Activated CD8-positive, alpha-beta memory T cell treated with anti-CD3 and anti-CD28 coated beads for 24 hours (primary cell): ENCODE data around the gene PER1.

Experiments
- DNase-seq: peaks from one replicate; pipeline ENCODE4 v3.0.0-alpha.2; 2020

Gene PER1, protein sequence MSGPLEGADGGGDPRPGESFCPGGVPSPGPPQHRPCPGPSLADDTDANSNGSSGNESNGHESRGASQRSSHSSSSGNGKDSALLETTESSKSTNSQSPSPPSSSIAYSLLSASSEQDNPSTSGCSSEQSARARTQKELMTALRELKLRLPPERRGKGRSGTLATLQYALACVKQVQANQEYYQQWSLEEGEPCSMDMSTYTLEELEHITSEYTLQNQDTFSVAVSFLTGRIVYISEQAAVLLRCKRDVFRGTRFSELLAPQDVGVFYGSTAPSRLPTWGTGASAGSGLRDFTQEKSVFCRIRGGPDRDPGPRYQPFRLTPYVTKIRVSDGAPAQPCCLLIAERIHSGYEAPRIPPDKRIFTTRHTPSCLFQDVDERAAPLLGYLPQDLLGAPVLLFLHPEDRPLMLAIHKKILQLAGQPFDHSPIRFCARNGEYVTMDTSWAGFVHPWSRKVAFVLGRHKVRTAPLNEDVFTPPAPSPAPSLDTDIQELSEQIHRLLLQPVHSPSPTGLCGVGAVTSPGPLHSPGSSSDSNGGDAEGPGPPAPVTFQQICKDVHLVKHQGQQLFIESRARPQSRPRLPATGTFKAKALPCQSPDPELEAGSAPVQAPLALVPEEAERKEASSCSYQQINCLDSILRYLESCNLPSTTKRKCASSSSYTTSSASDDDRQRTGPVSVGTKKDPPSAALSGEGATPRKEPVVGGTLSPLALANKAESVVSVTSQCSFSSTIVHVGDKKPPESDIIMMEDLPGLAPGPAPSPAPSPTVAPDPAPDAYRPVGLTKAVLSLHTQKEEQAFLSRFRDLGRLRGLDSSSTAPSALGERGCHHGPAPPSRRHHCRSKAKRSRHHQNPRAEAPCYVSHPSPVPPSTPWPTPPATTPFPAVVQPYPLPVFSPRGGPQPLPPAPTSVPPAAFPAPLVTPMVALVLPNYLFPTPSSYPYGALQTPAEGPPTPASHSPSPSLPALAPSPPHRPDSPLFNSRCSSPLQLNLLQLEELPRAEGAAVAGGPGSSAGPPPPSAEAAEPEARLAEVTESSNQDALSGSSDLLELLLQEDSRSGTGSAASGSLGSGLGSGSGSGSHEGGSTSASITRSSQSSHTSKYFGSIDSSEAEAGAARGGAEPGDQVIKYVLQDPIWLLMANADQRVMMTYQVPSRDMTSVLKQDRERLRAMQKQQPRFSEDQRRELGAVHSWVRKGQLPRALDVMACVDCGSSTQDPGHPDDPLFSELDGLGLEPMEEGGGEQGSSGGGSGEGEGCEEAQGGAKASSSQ (N-terminal part only)

DNA sequence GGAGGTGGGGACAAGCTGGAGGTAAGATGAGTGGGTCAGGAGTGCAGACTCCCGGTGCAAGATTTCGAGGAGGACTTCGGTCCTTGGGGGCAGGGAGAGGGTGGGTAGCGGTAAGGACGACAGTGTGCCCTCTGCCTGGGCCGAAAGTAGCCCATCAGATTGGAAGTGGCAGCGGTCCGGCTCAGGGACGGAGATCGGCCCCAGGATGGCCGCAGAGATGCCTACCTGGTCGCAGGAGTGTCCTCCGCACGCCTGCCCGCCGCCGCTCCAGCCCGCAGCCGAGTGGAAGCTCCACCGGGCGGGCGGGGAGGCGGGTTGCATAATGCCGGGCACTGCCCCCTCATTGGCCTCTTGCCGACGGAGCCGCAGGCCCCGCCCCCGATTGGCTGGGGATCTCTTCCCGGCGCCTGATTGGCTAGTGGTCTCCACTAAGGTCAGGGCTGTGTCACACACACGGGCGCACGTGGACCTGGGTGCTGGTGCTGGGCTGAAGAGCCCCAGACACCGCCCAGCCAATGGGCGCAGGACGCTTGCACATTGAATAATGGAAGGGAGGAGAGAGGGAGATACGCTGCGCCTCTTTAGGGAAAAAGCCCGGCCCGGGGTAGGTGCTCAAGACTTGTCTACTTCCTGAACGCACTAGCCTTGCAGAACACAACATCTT lies at the start of gene PER1:
PER1 (minus strand) TSS at position 293 of the 664 bp plus-strand sequence. CDS start 1,698 bp downstream, outside the sequence.
- DNase-seq: peak; percentile 91

- DNase-seq: peak; percentile 72
Measured at GRCh38 chr17:8192070-8192815, 40.0 kb upstream of the PER1 start.

GRCh38 chr17:8190506-8190905 lies 38.3 kb upstream of the PER1 start:
- no peak for DNase-seq

- DNase-seq: peak; percentile 93
Measured at GRCh38 chr17:8189711-8190477, 37.7 kb upstream of the PER1 start, which contains the start of gene BORCS6. Gene BORCS6, minus strand, starts transcription at chr17:8190180. Its CDS starts 40 bp downstream, at chr17:8190140.

GRCh38 chr17:8189041-8189710 lies 37.0 kb upstream of the PER1 start:
- DNase-seq: peak; percentile 69

GRCh38 chr17:8188263-8188839 lies 36.1 kb upstream of the PER1 start:
- DNase-seq: peak; percentile 66

GRCh38 chr17:8187517-8188262 lies 35.5 kb upstream of the PER1 start:
- peak; percentile 99 for DNase-seq

DNA sequence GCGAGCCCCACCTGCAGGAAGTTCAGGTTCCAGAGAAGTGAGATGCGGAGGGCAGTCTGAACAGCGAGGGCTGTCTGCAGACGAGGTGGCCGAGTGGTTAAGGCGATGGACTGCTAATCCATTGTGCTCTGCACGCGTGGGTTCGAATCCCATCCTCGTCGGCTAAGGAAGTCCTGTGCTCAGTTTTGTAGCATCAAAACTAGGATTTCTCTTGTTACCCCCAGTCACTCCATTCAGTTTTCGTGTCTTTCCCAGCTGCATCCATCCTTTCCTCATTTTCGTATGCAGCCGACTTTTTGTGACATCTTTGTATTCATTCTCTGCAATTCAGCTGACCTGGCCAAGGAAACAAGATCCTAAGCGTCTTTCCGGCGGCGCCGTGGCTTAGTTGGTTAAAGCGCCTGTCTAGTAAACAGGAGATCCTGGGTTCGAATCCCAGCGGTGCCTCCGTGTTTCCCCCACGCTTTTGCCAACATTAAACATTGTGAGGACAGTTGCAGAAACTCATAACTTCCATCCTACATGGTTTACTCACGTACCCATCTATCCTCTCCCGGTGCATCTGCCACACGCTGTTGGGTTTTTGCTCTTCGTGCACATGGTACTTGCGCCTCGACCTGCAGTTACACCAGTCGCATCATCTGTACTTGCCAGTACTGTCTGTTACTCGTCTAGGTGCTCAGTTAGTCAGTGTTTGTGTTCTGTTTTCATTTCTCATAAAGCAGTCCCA lies 34.7 kb upstream of the PER1 start:
- peak; percentile 100 for DNase-seq

- DNase-seq: no peak
Measured at GRCh38 chr17:8186446-8186786, 34.2 kb upstream of the PER1 start.

- DNase-seq: peak; percentile 100
Measured at GRCh38 chr17:8185582-8186445, 33.6 kb upstream of the PER1 start.

DNA sequence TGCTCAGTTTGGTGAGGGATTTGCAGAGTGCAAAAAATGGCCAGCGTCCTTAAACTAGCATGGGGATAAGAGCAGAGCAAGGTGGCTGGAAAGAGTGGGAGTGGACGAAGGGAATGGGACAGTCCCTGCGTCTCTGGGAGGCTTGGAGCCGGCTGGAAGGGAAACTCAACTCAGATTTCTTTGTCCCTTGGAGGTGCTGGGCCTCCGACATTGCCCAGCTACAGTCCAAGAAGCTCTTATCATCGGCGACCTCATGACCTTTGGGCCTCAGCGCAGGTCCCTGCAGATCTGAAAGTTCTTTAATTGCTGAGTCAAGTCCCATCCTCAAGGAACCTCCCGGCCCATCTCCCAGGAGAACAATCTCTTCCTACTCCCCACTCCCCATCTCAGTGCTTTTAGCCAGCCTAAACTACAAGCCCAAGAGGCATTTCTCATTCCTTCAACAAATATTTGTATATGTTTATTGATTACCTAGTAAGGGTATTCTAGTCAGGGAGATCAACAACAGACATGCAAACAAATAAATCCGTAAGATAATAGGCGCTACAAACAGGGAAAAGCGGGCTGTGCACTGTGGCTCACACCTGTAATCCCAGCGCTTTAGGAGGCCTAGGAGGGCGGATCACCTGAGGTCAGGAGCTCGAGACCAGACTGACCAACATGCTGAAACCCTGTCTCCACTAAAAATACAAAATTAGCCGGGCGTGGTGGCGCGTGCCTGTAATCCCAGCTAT lies 25.0 kb upstream of the PER1 start:
- no peak for DNase-seq

GRCh38 chr17:8176197-8176940 lies 24.2 kb upstream of the PER1 start, which contains the start of gene TMEM107:
Gene TMEM107, minus strand, starts transcription at chr17:8176380. Its CDS starts 94 bp downstream, at chr17:8176286.
- peak; percentile 91 for DNase-seq

DNA sequence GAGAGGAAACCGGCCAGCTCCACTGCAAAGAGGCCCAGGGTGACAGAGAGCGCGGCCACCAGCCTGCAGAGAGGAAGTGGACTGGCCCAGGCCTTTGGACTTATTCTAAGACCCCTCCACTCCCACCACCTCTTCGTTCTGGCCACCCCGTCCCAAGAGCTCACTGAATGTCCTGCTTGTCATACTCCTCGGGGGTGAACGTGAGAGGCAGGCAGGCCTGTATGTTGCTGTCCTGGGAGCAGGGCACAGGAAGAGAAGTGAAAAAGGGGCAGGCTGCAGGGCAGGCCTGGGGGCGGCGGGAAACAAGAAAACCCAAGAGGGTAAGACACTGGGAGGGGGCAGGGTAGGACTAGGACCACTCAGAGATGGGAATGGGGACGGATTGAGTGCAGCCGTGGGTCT lies 23.6 kb upstream of the PER1 start:
- no peak for DNase-seq

DNA sequence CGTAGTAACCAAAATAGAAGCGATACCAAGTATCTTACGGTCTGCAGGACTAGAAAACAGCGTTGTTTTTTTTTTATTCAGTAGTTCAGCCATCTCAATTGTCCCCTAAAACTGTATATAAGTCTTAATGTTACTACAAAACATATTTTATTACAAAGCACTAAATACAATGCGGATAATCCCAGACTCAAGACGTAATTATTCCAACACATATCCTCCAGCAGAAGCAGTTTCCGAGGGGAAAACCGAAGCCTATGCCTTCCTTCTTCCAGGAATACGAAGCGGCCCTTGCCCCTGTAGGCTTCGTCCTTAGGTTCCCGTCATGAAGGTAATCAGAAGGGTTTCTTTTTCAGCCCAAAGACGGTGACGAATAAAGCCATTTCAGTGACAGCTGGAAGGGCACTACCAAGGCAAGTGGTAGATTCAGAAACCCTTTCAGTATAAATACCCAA lies 21.7 kb upstream of the PER1 start:
- DNase-seq: peak; percentile 62

DNA sequence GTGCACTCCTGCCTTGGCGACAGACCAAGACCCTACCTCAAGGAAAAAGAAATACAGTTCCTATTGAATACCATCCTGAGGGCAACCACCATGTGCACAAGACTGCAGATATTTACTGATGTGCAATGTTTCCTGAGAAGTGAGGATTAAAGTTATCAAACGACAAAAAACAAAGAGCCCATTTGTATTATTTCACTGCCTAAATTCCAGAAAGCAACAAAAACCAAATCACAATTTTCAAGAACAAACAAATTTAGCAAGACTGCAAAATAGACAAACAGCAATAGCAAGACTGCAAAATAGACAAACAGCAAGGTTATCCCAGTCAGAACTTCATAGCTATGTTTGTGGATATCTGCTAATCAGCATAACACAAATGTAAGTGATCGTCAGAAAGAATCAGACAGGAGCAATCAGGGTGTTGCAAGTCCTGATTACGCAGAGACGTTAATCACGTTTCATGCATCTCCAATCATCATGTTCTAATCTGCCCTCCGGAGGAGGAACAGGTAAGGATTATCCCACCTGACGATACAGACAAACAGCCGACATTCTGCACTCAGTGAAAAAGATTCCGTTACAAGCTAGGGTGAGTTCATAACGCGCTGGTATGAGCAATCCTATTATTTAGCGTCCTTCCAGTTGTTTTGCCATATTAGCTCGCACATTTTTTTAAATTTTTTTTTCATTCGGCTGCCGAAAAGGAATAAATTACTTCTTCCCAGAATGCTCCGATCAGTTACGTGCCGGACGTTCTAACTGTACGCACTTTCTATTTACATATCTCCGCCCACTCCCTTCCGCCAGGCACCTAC lies 21.1 kb upstream of the PER1 start:
- DNase-seq: peak; percentile 87
